Stimulated activated naive B cell treated with anti-CD40 and anti-IgM and Interleukin-4, amounts not matched to agents 10 μg/mL and 1 μg/mL and 100 μg/mL, for 72 hours (primary cell): ENCODE measurements around the gene COG3.

Source experiments
- ATAC-seq, 2 donors: fragments of 150-1000 bp; cut with Tn5 transposase; replicated peaks; 2 replicates each; pipeline ENCODE4 v1.10.0; 2021; ENCODE audit warnings: moderate library complexity in 1 of 2
- DNase-seq: peaks from one replicate; pipeline ENCODE4 v3.0.0; 2021
- H3K27ac Mint-ChIP-seq: one replicate; pipeline ENCODE4 v1.8.0; 2022; ENCODE audit warnings: mild to moderate bottlenecking, mixed read lengths
- H3K27me3 Mint-ChIP-seq, 2 donors: one replicate each; pipeline ENCODE4 v1.8.0; 2022; ENCODE audit warnings: mixed read lengths in 2 of 2
- H3K36me3 Mint-ChIP-seq, 2 donors: one replicate each; pipeline ENCODE4 v1.8.0; 2022; ENCODE audit warnings: mixed read lengths in 2 of 2, mild to moderate bottlenecking in 1 of 2
- H3K4me1 Mint-ChIP-seq, 2 donors: one replicate each; pipeline ENCODE4 v1.8.0; 2022; ENCODE audit warnings: mixed read lengths in 2 of 2, mild to moderate bottlenecking in 1 of 2
- H3K4me3 Mint-ChIP-seq, 2 donors: one replicate each; pipeline ENCODE4 v1.8.0; 2022; ENCODE audit warnings: mild to moderate bottlenecking in 2 of 2, mixed read lengths in 2 of 2, moderate library complexity in 1 of 2
- H3K9me3 Mint-ChIP-seq, 2 donors: one replicate each; pipeline ENCODE4 v1.8.0; 2022; ENCODE audit warnings: mixed read lengths in 2 of 2, mild to moderate bottlenecking in 1 of 2

The COG3 gene

DNA sequence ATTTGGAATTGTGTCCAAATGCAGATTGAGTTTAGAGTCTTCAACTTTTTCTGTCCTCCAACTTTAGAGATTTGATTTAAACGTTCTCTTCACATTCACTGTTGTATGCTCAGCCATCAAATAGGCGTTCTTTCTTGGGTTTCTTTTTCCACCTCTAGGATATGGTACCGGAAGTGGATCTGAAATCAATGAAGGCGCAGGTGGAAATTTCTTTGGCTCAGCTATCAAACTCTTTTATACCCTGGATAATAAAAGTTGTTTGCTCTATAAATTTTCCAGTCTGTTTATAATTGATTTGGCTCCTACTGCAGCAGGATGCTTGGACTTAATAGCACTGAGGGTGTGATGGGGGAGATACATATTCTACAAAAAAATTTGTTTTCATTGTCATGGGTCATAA, 1.6 kb downstream of the COG3 start:
- Mint-ChIP-seq H3K9me3 (no peaks in the 10 kb centered on the region), H3K27ac (peak overlapping the region; percentile 81)
- ATAC-seq: no peak

DNA sequence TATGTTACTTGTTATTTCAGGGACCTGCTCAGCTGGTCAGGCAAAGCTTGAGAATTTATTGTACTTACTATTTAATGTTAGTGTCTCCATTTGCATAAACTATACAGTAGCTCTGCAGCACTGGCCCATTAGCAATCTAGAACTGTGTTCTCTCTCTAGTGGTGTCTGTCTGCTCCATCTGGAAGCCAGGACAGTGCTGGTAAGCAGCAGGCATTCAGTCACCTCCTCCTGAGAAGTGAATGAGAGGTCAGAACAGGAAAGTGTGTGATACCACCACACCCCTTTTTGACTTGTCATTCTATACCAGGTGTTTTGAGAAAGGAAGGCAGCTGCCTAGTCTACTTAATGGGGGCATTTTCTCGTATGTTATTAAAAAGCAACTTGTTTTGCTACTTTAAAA, 3.9 kb downstream of the COG3 start:
- Mint-ChIP-seq H3K4me3 (no peak overlapping the region), H3K4me1 (peaks cover 30 to 71% of the 10 kb centered on the region in 2 donors), H3K27me3 (no peaks in the 10 kb centered on the region), H3K9me3 (peaks cover 0 to 6% of the 10 kb centered on the region in 2 donors), H3K27ac (no peak overlapping the region), H3K36me3 (peaks cover 13 to 29% of the 10 kb centered on the region in 2 donors)
- no peak for ATAC-seq
- no peak for DNase-seq

More for the DNA sequence above, 1.6 kb downstream of the COG3 start:
- no peak for DNase-seq
- peaks cover 1 to 18% of the 10 kb centered on the region in 2 donors for H3K36me3 Mint-ChIP-seq
- peak overlapping the region; percentile 92 to 97 for H3K4me3 Mint-ChIP-seq
- peaks cover 23 to 54% of the 10 kb centered on the region in 2 donors for H3K4me1 Mint-ChIP-seq
- no peaks in the 10 kb centered on the region for H3K27me3 Mint-ChIP-seq

DNA sequence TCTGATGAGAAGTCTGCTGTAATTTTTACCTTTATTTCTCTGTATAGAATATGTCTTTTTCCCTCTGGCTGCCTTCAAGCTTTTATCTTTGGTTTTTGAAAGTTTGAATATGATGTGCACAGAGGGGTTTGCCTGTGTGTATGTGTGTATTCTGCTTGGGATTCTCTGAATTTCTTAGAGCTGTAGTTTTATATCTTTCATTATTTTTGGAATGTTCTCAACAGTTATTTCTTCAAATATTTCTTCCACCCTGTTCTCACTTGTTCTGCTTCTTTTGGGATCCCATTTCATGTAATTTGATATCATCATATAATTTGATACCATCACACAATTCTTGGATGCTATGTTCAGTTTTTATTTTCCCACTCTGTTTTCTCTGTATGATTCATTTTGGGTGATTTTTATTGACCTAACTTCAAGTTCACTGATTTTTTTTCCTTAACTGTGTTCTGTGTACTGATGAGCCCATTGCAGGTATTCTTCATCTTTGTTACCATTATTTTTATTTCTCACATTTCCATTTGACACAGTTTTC, 7.5 kb downstream of the COG3 start:
- peaks cover 13 to 17% of the 10 kb centered on the region in 2 donors for H3K36me3 Mint-ChIP-seq
- DNase-seq (no peak), ATAC-seq (no peak)
- H3K4me1 Mint-ChIP-seq: peaks cover 12 to 65% of the 10 kb centered on the region in 2 donors
- H3K27ac Mint-ChIP-seq: no peak overlapping the region
- peaks cover 0 to 6% of the 10 kb centered on the region in 2 donors for H3K9me3 Mint-ChIP-seq
- no peaks in the 10 kb centered on the region for H3K27me3 Mint-ChIP-seq
- no peak overlapping the region for H3K4me3 Mint-ChIP-seq

DNA sequence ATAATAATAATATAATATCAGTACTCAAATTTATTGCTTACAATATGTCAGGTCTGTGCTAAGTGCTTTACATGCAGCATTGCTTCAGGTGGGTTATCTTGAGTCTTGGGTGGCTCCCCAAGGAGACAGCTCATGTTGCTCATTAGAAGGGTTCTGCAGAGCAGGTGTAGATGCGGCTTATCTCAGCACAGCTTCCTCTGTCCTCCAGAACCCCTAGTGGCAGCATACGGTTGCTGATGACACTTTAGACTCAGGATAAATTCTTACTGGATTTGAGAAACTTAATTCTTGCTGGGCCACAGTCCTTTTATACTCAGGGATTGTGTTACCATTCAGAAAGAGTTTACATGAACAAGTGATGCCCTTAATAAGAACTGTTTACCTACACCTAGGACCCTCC, 8.9 kb downstream of the COG3 start:
- Mint-ChIP-seq H3K4me1 (peaks cover 11 to 52% of the 10 kb centered on the region in 2 donors), H3K4me3 (no peak overlapping the region), H3K27me3 (no peaks in the 10 kb centered on the region), H3K9me3 (peaks cover 0 to 6% of the 10 kb centered on the region in 2 donors), H3K27ac (no peak overlapping the region), H3K36me3 (peaks cover 13 to 17% of the 10 kb centered on the region in 2 donors)
- DNase-seq: no peak
- peak; percentile 67 to 68 for ATAC-seq

DNA sequence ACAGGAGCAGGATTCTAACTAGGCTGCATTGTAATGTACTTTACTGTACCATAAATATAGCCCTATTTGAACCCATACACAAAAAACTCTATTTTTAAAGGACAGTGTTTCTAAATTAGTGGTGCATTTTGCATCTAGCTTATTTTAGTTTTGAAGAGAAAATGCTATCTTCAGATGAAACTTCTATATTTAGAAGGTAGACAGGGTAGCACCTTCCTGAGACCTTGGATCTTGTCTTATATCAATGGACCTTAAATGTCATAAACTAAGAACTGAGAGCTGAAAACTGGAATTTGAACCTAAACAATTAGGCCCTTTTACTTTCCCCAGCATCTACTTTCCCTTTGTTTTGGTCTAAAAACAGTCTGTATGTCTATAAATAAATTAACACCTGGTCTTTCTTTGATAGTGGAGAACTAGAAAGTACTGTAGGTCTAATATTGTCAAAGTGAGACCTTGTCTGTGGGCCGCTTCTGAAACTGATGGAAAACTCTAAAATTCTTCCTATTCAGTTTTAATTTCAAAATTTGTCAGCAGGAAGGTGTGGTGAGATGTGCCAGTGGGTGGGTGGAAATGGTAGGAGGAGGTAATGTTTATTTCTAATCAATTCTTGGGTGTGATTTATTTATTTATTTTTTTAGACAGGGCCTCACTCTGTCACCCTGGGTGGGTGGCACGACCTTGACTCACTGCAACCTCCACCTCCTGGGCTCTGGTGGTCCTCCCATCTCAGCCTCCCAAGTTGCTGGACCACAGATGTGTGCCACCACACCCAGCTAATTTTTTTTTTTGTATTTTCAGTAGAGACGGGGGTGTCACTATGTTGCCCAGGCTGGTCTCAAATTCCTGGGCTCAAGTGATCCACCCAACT, 10.1 kb downstream of the COG3 start:
- Mint-ChIP-seq H3K36me3 (peaks cover 18 to 21% of the 10 kb centered on the region in 2 donors), H3K9me3 (peaks cover 0 to 6% of the 10 kb centered on the region in 2 donors), H3K27ac (peak overlapping the region; percentile 31), H3K4me3 (peak overlapping the region in 1 of 2 donors; percentile 4), H3K27me3 (no peaks in the 10 kb centered on the region), H3K4me1 (peaks cover 10 to 56% of the 10 kb centered on the region in 2 donors)
- no peak for DNase-seq
- no peak for ATAC-seq

DNA sequence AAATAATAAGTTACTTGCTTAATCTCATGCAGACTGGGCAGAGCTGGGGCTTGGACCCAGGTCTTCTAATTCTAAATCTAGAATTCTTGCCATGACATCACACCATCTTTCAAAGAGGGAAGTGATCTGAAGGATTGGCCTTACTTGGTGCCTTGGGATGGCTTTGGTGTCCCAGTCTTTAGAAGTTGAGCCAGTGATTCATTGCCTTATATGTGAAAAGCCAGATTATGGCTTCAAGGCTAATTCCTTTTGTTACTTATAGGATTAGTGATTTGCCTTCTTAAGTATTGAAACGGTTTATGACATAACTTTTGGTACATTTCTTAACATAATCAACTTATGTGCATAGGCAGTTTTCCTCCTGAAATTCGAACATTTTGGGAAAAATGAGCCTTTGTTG, 14.9 kb downstream of the COG3 start:
- ATAC-seq (no peak), DNase-seq (no peak)
- Mint-ChIP-seq H3K27ac (no peak overlapping the region), H3K4me1 (peaks cover 2 to 25% of the 10 kb centered on the region in 2 donors), H3K9me3 (no peaks in the 10 kb centered on the region), H3K27me3 (no peaks in the 10 kb centered on the region), H3K36me3 (peaks cover 15 to 21% of the 10 kb centered on the region in 2 donors), H3K4me3 (no peak overlapping the region)

DNA sequence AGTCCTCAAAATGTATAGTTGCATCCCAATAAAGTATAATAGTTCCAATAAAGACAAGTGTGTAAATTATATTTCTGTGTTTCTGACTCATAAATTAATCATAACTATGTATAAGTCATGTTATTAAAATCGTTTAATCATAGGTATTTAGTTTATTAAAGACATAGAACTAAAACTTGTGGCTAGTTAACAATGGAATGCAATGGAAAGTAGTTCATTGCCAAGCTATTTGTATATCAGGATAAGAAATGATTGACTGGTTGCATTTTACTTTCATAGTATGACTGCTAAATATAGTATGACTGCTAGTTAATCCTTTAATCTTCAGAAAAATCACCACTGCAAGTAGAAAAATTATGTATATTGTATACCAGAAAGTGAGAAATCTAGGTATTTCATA, 16.9 kb downstream of the COG3 start:
- H3K9me3 Mint-ChIP-seq: no peaks in the 10 kb centered on the region
- no peak overlapping the region for H3K4me3 Mint-ChIP-seq
- no peak for DNase-seq
- H3K27me3 Mint-ChIP-seq: no peaks in the 10 kb centered on the region
- ATAC-seq: no peak
- H3K27ac Mint-ChIP-seq: no peak overlapping the region
- H3K4me1 Mint-ChIP-seq: peaks cover 4 to 13% of the 10 kb centered on the region in 2 donors
- H3K36me3 Mint-ChIP-seq: peaks cover 21 to 29% of the 10 kb centered on the region in 2 donors

DNA sequence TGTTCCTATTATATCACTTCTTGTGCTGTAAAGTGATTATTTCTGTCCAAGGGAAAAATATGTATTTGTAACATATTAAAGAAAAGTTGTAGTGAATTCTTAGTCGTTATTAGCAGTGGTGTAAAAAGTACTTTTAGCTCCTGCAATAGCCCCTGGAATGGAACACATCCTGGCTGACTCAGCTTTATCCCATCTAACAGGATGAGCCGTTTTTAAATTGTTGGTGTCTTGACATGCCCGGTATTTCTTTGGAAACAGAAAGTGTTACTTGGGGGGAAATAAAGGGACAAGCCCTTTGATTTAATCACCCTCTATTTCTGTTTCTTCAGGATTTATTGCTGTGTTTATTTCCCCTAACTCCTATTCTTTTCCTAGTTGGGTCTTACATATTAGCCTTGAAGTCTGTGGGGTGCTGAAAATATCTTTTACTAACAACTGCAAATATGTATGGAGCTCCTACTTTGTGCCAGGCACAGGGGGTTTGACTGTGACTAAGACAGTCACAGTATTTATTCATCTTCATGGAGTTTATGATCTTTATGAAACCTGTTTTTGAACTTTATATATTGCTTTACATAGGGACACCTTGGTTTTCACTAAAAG, 17.9 kb downstream of the COG3 start:
- no peaks in the 10 kb centered on the region for H3K27me3 Mint-ChIP-seq
- no peaks in the 10 kb centered on the region for H3K9me3 Mint-ChIP-seq
- no peak overlapping the region for H3K4me3 Mint-ChIP-seq
- H3K27ac Mint-ChIP-seq: no peak overlapping the region
- H3K36me3 Mint-ChIP-seq: peaks cover 29 to 39% of the 10 kb centered on the region in 2 donors
- no peak for ATAC-seq
- no peak for DNase-seq
- peaks cover 7 to 13% of the 10 kb centered on the region in 2 donors for H3K4me1 Mint-ChIP-seq

DNA sequence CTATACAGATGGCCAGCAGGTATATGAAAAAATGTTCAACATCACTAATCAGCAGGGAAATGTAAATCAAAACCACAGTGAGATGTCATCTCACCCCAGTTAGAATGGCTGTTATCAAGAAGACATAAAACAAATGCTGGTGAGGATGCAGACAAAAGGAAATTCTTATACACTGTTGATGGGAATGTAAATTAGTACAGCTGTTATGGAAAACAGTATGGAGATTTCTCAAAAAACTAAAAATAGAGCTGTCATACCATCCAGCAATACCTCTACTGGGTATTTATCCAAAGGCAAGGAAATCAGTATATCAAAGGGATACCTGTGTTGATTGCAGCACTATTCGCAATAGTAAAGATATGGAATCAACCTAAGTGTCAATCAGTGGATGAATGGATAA, 22.9 kb downstream of the COG3 start:
- no peak for ATAC-seq
- H3K4me1 Mint-ChIP-seq: peaks cover 2 to 5% of the 10 kb centered on the region in 2 donors
- peaks cover 22 to 36% of the 10 kb centered on the region in 2 donors for H3K36me3 Mint-ChIP-seq
- no peak overlapping the region for H3K4me3 Mint-ChIP-seq
- no peak for DNase-seq
- H3K27me3 Mint-ChIP-seq: no peaks in the 10 kb centered on the region
- no peaks in the 10 kb centered on the region for H3K9me3 Mint-ChIP-seq
- no peak overlapping the region for H3K27ac Mint-ChIP-seq

DNA sequence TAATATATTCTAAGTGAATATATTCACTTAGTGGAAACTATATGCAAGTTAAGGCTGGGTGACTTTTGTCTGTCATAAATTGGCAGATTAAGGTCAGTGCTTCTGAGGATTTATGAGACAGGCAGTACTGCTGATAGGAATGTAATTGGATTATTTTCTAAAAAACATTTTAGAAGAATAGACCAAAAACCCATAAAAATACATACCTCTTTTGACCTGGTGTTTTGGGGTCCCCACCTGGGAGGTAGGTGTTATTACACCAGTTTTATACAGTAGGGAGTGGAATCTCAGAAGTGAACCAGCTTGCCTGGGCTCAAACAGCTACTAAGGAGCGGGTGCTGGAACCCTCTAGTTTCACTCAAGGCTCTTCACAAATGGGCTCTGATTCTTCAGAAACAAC, 25.3 kb downstream of the COG3 start:
- no peak overlapping the region for H3K27ac Mint-ChIP-seq
- no peaks in the 10 kb centered on the region for H3K27me3 Mint-ChIP-seq
- peaks cover 0 to 5% of the 10 kb centered on the region in 2 donors for H3K4me1 Mint-ChIP-seq
- no peak overlapping the region for H3K4me3 Mint-ChIP-seq
- peaks cover 19 to 30% of the 10 kb centered on the region in 2 donors for H3K36me3 Mint-ChIP-seq
- no peaks in the 10 kb centered on the region for H3K9me3 Mint-ChIP-seq
- ATAC-seq (peak; percentile 52 to 64), DNase-seq (no peak)

DNA sequence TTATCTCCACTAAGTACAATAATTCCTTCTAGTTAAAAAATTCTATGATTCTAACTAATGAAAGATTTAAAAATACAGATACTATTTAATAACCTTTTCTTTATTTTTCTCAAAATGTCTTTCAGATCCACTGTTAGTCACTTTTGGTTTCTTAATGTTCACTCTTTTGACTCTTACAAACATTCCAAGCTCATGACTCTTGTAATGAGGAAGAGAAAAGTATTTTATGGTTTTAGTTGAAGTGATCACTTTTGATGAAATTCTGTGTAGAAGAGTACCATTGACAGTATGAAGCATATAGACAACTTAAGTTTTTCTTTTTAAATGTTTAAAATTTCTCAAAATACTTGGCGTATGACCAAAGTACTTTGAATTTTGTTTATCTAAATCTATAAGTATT, 27.8 kb downstream of the COG3 start:
- Mint-ChIP-seq H3K4me1 (no peaks in the 10 kb centered on the region), H3K27ac (no peak overlapping the region), H3K36me3 (peaks cover 12 to 20% of the 10 kb centered on the region in 2 donors), H3K9me3 (no peaks in the 10 kb centered on the region), H3K4me3 (no peak overlapping the region), H3K27me3 (no peaks in the 10 kb centered on the region)
- no peak for DNase-seq
- ATAC-seq: no peak

DNA sequence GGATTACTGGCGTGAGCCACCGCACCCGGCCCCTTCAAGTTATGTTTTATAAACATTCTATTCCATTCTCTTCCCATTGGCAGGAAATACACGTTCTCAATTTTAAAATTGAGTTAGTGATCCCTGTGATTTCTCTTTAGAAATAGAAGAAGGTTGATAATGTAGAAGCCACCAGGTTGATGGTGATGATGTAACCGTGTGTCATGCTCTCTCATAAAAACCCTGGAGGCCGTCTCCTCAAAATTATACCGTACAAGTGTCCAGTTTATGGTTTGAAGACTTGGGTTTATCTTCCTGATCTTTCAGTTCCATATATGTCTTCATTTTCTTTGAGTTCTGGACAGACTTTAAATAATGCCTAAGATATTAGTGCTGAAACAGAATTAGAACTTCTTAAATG, 32.2 kb downstream of the COG3 start:
- DNase-seq (no peak), ATAC-seq (no peak)
- H3K36me3 Mint-ChIP-seq: peaks cover 25 to 30% of the 10 kb centered on the region in 2 donors
- no peaks in the 10 kb centered on the region for H3K9me3 Mint-ChIP-seq
- peaks cover 6 to 11% of the 10 kb centered on the region in 2 donors for H3K4me1 Mint-ChIP-seq
- no peak overlapping the region for H3K27ac Mint-ChIP-seq
- no peak overlapping the region for H3K4me3 Mint-ChIP-seq
- H3K27me3 Mint-ChIP-seq: no peaks in the 10 kb centered on the region

DNA sequence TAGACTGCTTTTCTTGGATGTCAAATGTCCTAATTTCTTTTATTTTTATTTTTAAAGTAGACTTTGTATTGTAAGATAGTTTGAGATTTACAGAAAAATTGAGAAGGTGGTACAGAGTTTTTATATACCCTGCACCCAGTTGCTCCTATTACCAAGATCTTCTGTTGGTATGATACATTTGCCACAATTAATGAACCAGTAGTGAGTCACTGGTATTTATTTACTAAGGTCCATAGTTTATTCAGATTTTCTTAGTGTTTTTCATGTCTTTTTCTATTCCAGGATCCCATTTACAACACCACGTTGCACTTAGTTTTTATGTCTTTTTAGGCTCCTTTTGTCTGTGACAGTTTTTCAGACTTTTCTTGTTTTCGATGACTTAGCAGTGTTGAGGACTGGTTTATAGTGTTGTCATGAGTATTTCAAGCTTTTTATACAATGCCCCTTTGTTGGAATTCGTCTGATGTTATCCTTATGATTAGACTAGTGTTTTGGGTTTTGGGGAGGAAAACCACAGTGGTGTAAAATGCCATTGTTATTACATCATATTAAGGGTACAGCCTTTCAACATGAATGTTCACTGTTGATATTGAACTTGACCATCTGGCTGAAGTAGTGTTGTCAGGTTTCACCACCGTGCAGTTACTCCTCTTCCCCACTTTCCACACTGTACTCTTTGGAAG, 35.9 kb downstream of the COG3 start:
- H3K27me3 Mint-ChIP-seq: no peaks in the 10 kb centered on the region
- H3K27ac Mint-ChIP-seq: no peak overlapping the region
- DNase-seq (no peak), ATAC-seq (no peak)
- H3K9me3 Mint-ChIP-seq: no peaks in the 10 kb centered on the region
- peaks cover 6 to 11% of the 10 kb centered on the region in 2 donors for H3K4me1 Mint-ChIP-seq
- no peak overlapping the region for H3K4me3 Mint-ChIP-seq
- H3K36me3 Mint-ChIP-seq: peaks cover 39 to 43% of the 10 kb centered on the region in 2 donors

DNA sequence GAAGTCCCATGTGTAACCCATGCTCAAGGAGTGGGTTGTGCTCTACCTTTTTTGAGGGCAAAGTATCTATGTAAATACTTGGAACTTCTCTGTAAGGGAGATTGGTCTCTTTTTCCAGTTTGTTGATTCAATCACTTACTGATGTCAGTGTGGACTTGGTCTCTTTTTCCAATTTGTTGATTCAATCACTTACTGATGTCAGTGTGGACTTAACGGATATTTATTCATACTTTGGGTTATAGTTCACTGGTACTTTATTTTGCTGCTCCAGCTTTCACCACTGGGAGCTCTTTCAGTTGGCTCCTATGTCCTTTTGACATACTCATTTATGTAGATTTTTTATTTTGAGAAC, 36.4 kb downstream of the COG3 start:
- peaks cover 8 to 11% of the 10 kb centered on the region in 2 donors for H3K4me1 Mint-ChIP-seq
- ATAC-seq (no peak), DNase-seq (no peak)
- H3K9me3 Mint-ChIP-seq: no peaks in the 10 kb centered on the region
- H3K27me3 Mint-ChIP-seq: no peaks in the 10 kb centered on the region
- H3K4me3 Mint-ChIP-seq: no peak overlapping the region
- H3K36me3 Mint-ChIP-seq: peaks cover 42 to 46% of the 10 kb centered on the region in 2 donors
- no peak overlapping the region for H3K27ac Mint-ChIP-seq
